ENCODE data around the gene MRPL9.

MRPL9 gene

GRCh38 chr1:151762941-151763921 is at the start of gene MRPL9:
Gene MRPL9 (minus strand): TSS chr1:151763496. CDS start chr1:151763479, 17 bp downstream.
- DNase-seq (ENCODE audit: low spot score), result peak; percentile 97

- DNase-seq (ENCODE audit: low spot score), result peak; percentile 49
These were observed 47.9 kb upstream of the MRPL9 start for GRCh38 chr1:151811181-151811580.

GRCh38 chr1:151809985-151810556 is 46.8 kb upstream of the MRPL9 start:
- DNase-seq (ENCODE audit: low spot score), result no peak

GRCh38 chr1:151809290-151809984 is 46.1 kb upstream of the MRPL9 start:
- DNase-seq (ENCODE audit: low spot score), result no peak

- DNase-seq (ENCODE audit: low spot score), result no peak
These were observed 44.5 kb upstream of the MRPL9 start for GRCh38 chr1:151807766-151808165.

- DNase-seq (ENCODE audit: low spot score), result no peak
These were observed 43.8 kb upstream of the MRPL9 start for GRCh38 chr1:151807131-151807530.

GRCh38 chr1:151806170-151806569 is 42.9 kb upstream of the MRPL9 start:
- DNase-seq (ENCODE audit: low spot score), result no peak

- no peak for DNase-seq (ENCODE audit: low spot score)
These were observed 41.9 kb upstream of the MRPL9 start, which contains the start of gene LINGO4 for GRCh38 chr1:151805066-151805820. Gene LINGO4 (minus strand): TSS chr1:151805419. CDS start chr1:151802704, 2,715 bp downstream.

GRCh38 chr1:151803915-151804314 is 40.6 kb upstream of the MRPL9 start:
- no peak for DNase-seq (ENCODE audit: low spot score)

- DNase-seq (ENCODE audit: low spot score), result no peak
These were observed 39.9 kb upstream of the MRPL9 start for GRCh38 chr1:151803164-151803563.

- DNase-seq (ENCODE audit: low spot score), result no peak
These were observed 39.1 kb upstream of the MRPL9 start for GRCh38 chr1:151802372-151802771.

GRCh38 chr1:151801846-151802245 is 38.5 kb upstream of the MRPL9 start:
- DNase-seq (ENCODE audit: low spot score), result no peak

GRCh38 chr1:151801310-151801820 is 38.1 kb upstream of the MRPL9 start:
- no peak for DNase-seq (ENCODE audit: low spot score)

GRCh38 chr1:151800830-151801229 is 37.5 kb upstream of the MRPL9 start:
- no peak for DNase-seq (ENCODE audit: low spot score)

- no peak for DNase-seq (ENCODE audit: low spot score)
These were observed 36.1 kb upstream of the MRPL9 start for GRCh38 chr1:151799179-151800022.

GRCh38 chr1:151798571-151798970 is 35.3 kb upstream of the MRPL9 start:
- no peak for DNase-seq (ENCODE audit: low spot score)

- no peak for DNase-seq (ENCODE audit: low spot score)
These were observed 27.8 kb upstream of the MRPL9 start for GRCh38 chr1:151790940-151791651.

GRCh38 chr1:151790071-151790939 is 27.0 kb upstream of the MRPL9 start, which contains the start of gene TDRKH:
Gene TDRKH (minus strand): TSS chr1:151790500. CDS start chr1:151783022, 7,478 bp downstream.
- peak; percentile 99 for DNase-seq (ENCODE audit: low spot score)

GRCh38 chr1:151787689-151788088 is 24.4 kb upstream of the MRPL9 start:
- no peak for DNase-seq (ENCODE audit: low spot score)
